A673 (cell line): Measurements from ENCODE around the gene NT5C1B.

Experiments
- EZH2 ChIP-seq: fragments of 200-600 bp; sonication (generic); IDR thresholded peaks from 2 replicates; pipeline ENCODE4 v1.6.1; 2017; ENCODE audit warnings: borderline replicate concordance, low read depth, mild to moderate bottlenecking, mixed read lengths, antibody characterized with exemption, low read length; ENCODE audit not compliant: poor library complexity, severe bottlenecking
- TF ChIP-seq, protein P1 (sequence below): fragments of 300-800, 200-600 bp; sonication (generic); conservative IDR thresholded peaks from 2 replicates; pipeline ENCODE4 v1.5.1; 2017; ENCODE audit warnings: low read depth, mild to moderate bottlenecking, antibody characterized with exemption, low read length, moderate library complexity, mixed read lengths

DNA sequence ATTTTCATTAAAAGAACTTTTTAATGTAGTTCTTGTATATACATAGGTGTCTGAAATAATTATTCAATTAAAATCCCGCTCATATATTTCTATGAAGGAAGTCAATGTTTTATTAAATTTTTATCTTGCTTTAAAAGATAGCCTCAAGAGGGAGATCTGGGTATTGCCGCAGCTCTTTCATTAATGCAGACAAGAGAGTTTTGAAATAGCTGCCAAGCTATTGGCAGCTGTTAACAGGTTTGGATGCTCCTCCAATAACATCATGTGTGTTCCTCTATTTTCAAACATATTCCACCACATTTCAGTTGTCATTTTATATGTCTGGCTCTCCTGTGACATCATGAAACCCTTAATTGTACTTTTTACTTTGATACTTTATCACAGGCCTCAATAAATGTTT is 12.9 kb upstream of the NT5C1B start:
- TF ChIP-seq, protein P1, sequence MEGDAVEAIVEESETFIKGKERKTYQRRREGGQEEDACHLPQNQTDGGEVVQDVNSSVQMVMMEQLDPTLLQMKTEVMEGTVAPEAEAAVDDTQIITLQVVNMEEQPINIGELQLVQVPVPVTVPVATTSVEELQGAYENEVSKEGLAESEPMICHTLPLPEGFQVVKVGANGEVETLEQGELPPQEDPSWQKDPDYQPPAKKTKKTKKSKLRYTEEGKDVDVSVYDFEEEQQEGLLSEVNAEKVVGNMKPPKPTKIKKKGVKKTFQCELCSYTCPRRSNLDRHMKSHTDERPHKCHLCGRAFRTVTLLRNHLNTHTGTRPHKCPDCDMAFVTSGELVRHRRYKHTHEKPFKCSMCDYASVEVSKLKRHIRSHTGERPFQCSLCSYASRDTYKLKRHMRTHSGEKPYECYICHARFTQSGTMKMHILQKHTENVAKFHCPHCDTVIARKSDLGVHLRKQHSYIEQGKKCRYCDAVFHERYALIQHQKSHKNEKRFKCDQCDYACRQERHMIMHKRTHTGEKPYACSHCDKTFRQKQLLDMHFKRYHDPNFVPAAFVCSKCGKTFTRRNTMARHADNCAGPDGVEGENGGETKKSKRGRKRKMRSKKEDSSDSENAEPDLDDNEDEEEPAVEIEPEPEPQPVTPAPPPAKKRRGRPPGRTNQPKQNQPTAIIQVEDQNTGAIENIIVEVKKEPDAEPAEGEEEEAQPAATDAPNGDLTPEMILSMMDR: no peak; the same call in 1 of the 2 replicates
- no peak for TF ChIP-seq EZH2
